DMS 273 treated with DMSO at 0.1 percent for 48 hours (cell line): Measurements from ENCODE around the gene B4GALNT2.
"Not testable (repeated sequence)": the region's sequence is repeated elsewhere in the genome, so short reads cannot be mapped to it uniquely, and the experiment has no call there.

ENCODE experiments used
- DNase-seq: peaks from one replicate; lab custom pipeline; 2025; lab: John Stamatoyannopoulos, UW

Gene B4GALNT2

DNA sequence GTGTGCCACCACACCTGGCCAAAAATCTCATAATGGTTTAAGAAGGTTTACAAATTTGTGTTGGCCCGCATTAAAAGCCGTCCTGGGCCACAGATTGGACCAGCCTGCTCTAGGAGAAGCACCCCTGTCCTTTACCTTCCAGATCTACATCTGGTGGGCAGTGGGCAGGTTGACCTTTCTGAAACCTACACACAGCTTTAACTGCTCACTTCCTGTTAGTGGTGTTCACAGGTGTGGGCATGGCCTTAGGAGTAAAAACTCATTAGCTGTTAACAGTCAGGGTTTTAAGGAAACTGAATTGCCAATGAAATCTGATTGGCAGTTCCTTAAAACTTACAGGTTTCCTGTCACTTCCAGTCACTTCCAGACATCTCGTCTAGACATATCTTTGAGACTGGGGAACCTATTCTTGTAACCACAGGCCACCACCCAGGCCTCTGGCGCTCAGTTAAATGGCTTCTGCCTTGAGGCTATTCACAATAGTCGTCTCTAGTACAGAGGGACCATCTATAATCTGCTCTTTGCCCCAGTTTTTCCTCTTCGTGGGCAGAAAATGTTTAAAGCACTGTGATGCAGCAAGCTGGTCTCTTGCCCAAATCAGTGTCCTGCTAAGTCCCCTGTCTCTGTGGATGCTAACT is 48.5 kb downstream of the B4GALNT2 start:
- DNase-seq, result no peak

DNA sequence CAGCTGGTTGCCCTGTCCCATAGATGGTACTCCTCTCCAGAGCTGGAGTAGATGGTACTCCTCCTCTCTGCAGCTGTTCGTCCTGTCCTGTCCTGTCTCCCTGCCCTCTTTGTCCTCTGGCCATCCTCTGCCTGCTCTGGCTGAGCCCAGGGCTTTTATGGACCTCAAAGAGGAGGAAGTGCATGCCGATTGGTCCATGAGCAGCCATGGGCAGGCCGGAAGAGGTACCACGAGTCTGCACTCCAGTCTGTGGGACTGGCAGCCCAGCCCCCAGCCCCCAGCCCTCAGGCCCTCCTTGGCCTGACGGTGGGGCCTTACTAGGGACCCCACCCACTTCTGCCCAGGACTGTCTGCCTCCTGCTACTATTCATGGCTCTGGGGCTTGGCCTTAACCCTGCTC is 50.8 kb downstream of the B4GALNT2 start:
- DNase-seq, result no peak

DNA sequence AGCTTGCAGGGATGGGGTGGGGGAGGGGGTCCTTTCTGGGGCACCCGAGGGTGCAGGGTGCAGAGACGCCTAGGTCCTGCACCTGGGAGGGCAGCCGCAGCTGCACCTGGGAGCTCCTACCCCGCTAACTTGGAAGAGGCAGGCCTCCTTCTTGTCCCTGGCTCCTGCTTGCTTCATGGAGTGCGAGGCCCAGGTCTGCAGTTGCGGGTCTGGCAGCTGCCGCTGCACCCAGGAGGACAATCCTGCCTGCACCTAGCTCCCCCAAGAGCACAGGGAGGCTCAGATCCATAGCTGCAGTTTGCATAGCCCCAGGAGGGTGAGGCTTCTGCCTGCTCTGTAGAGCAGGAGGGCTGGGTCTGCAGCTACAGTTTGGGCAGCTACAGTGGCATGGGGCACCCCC is 51.2 kb downstream of the B4GALNT2 start:
- DNase-seq, result no peak

DNA sequence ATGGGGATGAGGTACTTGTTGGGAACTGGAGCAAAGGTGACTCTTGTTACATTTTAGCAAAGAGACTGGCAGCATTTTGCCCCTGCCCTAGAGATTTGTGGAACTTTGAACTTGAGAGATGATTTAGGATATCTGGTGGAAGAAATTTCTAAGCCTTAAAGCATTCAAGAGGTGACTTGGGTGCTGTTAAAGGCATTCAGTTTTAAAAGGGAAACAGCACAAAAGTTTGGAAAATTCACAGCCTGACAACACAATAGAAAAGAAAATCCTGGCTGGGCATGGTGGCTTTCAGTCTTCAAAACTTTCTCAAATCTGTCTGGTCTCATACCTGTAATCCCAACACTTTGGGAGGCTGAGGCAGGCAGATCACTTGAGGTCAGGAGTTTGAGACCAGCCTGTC is 52.0 kb downstream of the B4GALNT2 start:
- not testable (repeated sequence) for DNase-seq

DNA sequence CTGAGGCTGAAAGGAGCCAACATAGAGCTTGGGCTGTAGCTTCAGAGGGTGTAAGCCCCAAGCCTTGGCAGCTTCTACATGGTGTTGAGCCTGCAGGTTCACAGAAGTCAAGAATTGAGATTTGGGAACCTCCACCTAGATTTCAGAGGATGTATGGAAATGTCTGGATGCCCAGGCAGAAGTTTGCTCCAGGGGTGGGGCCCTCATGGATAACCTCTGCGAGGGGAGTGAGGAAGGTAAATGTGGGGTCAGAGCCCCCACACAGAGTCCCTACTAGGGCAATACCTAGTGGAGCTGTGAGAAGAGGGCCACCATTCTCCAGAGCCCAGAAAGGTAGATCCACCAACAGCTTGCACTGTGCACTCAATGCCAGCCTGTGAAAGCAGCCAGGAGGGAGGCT is 52.8 kb downstream of the B4GALNT2 start:
- not testable (repeated sequence) for DNase-seq

DNA sequence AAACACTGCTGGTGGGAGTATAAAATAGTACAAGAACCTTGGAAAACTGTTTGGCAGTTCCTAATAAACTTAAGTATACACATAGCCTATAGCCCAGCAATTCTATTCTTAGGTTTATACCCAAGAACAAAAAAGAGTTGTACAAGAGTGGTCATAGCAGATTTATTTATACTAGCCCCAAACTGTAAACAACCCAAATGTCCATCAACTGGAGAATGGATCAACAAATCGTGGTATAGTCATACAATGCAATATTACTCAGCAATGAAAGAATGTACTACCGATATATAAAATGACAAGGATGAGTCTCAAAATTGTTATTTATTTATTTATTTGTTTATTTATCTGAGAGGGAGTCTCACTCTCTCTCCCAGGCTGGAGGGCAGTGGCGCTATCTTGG is 54.7 kb downstream of the B4GALNT2 start:
- no peak for DNase-seq

DNA sequence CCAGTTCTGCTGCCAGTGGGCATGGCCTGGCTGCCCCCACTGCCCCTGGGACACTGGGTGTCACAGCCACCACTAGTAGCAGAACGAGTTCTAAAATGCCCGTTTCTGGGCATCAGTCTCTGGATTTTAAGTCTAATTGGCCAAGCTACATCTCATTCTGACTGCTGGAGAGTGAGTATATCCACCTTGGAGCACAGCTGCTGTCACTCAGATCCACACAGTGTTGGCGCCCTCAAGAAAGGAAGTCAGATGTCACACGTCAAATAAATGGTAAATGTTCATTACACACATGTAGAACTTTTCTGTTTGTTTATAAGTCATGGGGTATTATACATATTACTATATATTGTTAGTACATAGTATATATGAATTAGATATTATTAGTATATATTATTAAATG is 58.4 kb downstream of the B4GALNT2 start:
- DNase-seq, result no peak

DNA sequence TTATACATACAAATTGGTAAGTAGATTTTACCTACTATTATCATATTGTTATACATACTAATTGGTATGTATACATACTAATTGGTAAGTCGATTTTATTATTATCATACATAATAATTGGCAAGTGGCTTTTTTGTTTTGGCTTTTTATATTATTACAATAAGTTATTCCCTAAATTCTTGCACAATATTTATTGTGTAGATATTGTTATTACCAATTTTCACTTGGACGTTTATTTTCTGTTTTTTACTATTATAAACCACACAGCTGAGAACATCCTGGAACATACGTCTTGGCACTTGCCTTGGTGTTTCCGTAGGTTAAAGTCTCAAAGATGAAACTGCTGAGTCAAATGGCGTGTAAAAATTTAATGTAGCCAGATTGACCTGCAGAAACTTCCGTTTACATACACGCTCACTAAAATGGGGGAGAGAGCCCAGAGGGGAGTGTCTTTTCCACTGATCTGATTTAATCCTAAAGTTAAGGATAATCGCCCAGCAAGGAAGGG is 58.9 kb downstream of the B4GALNT2 start:
- DNase-seq, result no peak

DNA sequence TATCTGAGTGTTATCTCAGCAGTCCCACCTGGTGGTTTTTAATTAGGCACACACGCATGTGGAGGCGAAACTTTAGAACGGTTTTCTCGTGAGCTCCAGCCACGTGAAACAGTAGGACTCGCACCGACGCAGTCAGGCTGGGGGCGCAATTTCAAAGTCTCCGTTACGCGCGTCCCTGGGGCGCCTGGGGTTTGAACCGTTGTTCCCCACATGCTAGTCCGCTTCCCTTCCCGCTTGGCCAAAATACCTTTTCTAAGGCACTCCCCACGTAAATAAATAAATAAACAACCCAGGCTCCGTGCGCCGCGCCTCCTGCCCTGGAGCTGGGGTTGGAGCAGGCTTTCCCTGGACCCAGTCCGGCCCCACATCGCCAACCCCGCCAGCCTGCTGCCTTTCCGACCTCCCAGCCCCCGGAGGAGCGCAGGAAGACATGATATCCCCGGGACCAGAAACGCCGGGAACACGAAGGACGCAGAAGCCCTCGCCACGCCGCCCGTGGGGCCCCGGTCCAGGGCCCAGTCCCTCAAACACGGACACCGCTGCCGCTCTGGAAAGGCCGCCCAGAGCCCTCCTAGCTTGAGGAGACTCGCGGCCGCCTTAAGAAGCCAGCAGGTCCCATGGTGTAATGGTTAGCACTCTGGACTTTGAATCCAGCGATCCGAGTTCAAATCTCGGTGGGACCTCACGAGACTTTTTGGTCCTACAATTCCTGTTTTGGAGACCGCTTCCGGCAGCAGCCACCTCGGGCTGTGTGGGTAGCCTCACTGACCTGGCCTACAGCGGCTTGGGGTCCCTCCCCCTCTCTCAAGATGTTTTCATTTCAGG is 59.6 kb downstream of the B4GALNT2 start:
- peak; percentile 89 for DNase-seq

DNA sequence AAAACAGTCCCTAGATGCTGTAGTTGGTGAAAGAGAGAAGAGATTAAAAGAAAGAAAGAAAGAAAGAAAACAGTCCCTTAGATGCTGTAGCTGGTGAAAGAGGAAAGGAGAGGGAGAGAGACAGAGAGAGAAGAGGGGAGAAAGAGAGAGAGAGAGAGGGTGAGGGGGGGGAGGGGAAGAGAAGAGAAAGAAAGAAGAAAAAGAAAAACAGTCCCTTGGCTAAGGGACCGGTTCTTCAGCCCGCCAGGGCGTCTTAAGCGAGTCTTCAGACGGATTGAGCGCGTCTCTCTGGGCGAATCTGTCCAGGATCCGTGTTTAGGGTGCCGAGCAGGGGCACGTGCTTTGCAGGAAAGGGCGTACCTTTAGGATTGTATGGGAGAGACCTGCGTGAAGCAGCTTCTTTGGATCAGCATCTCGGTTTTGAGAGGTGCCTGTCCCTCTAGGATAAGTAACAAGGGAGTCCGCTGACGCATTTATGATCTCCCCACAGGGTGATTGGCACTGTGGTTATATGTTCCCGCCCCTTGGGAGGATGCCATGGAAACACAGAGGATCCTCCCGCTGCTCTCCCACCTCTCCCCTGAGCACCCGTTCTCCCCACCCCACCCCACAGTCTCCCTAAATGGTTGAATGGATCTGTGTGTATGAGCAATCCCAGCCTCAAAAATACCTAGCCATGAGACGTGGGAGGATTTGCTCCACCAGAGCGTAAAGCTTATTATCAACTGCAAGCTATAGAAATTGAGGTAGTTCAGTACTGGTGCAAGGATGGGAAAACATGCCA is 61.1 kb downstream of the B4GALNT2 start:
- DNase-seq, result no peak

DNA sequence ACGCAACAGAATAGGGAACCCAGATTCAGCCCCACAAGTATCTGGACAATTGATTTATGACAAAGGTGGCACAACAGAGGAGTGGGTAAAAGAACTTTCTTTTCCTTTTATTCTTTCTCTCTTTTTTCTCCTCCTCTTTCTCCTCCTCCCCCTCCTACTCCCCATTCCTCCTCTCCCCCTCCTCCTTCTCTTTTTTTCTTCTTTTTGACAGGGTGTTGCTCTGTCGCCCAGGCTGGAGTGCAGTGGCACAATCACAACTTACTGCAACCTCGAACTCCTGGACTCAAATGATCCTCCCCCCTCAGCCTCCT is 61.7 kb downstream of the B4GALNT2 start:
- no peak for DNase-seq

DNA sequence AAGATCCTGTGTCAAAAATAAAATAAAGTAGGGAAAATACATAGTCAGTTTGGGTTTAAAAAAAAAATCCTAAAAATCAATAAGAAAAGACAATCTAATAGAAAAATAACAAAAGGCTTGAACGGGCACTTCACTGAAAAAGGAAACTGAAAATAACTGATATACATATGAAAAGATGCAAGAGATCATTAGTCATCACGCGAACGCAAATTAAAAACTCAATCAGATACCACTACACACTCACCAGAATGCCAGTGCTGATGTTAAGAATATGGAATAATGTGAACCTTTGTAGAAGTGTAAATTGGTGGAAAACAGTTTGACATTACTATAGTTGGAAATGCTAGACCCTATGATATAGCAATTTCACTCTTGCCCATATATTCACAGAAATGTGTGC is 63.2 kb downstream of the B4GALNT2 start:
- DNase-seq, result no peak

DNA sequence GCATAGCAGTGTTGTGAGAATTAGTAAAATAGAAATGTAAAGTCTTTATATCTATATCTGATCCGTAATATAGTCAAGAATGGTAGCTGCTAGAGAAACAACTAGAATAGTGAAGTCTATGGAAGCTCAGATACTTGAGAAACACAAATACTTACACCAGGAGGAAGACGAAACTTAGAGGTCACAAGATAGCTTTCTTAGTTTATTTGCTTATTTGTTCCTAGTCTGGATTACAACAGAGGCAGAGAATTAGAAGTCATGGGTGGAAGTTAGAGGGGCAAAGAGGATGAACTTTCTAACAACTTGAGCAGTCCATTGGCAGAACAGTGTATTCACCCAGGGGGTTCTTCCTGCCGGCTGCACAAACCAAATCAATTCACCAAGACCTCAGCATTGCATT is 64.0 kb downstream of the B4GALNT2 start:
- no peak for DNase-seq

DNA sequence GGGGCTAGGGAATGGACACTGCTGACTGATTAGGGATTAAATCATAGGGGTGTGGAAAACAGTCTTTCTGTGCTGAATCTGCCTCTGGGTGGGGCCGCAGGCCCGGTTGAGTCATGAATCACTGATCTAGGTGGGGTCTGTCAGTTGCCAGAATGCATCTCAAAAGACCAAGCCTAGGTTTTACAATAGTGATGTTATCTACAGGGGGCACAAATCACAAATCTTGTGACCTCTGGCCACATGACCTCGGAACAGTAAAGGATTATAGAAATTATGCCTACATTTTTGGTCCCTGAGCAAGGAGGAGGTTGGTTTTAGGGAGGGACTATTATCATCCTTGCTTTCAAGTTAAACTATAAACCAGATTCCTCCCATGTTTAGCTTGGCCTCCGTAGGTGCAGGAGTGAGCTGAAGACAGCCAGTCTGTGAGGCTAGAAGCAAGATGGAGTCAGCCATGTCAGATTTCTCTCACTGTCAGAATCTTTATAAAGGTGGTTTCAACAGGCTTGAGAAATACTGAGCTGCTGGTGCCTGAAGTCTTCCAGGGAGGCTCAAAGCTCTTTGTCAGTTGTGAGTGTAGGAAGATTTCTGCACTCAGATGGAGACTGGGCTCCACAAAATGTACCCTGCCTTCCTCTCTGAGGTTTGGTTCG is 64.9 kb downstream of the B4GALNT2 start:
- DNase-seq, result no peak

DNA sequence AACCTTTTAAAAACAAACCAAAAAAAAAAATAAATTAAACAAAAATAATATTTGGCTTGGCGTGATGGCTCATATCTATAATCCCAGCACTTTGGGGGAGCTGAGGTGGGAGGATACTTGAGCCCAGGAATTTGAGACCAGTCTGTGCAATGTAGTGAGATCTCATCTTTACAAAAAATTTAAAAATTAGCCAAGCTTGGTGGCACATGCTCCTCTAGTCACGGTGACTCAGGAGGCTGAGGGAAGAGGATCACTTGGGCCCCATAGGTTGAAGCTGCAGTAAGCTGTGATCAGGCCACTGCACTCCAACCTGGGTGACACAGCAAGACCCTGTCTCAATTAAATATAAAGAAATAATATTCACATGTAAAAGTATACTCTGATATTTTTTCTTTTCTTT is 65.6 kb downstream of the B4GALNT2 start:
- DNase-seq, result no peak

DNA sequence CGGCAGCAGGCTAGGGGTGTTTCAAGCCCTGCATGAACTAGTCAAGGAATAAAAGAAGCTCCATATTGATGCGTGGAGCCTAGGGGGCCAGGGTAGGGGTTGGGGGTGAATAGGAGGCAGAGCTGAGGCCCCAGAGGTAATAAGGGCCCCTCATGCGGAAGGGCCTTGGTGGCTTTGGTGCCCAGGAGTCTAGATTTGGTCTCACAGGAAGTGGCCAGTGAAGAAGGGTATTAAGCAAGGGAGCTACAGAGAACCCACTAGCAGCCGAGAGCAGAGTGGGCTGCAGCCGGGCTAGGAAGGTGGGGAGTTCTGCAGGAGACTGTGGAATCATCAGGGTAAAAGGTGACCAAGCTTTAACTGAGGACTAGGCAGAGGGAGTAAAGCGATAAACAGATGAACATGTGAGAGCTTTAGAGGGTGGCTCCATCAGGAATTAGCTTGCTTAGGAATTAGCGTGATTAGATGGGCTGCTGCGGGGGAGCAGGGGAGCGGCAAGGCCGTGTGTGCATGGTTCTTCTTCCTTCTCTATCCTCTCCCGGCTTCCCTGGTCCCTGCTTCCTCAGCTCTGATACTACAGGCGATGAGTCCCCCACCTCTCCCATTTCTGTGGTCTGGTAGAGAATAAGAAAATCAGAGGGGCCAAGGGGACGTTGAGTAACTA is 68.0 kb downstream of the B4GALNT2 start:
- no peak for DNase-seq

DNA sequence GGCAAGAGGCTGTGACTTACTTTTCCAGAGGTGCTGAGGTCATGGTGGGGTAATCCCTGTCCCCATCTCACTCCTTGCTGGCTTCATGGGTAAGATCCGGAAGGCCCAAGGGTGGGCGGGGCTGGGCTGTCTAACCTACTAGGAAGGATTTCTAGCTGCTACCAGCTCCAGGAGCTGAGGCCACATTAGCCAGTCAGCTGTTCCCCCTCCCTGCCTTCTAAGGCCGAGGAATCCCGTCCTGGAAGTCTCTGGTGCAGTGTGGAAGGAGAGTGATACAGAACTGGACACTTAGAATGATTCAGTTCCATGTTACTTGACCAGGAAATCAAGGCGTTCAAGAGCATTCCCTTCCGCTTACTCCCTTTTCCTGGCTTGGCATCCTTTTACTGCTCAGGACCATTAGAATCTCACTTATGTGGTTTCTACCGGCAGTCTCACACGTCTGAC is 68.9 kb downstream of the B4GALNT2 start:
- DNase-seq, result no peak

DNA sequence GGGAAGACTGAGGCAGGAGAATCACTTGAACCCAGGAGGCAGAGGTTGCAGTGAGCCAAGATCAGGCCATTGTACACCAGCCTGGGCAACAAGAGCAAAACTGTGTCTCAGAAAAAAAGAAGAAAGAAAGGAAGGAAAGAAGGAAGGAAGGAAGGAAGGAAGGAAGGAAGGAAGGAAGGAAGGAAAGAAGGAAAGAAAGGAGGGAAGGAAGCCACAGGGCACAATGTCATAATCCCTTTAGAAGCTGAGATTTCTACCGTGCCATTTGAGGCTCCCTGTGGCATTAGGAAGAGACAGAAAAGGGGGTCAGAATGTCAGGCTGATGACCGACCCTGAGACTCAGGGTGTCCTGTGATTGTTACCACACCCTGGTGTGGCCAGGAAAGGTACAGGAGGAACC is 71.2 kb downstream of the B4GALNT2 start:
- no peak for DNase-seq

DNA sequence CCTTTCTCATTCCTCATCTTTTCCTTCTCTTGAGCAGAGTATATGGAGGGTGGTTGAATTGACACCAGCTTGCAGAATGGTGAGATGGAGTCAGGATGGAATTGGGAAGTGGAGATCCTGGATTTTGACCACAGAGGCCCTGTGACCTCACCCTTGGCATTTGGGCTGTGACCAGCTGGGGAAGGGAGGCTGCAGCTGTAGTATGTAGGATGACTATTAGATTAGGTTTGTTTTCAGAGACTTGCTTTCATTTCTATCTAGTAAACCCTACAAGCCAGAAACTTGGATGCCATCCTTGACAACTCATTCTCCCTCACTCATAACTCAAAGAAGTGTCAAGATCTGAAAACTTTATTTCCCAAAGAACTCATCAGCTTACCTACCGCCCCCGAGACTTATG is 71.9 kb downstream of the B4GALNT2 start:
- no peak for DNase-seq

DNA sequence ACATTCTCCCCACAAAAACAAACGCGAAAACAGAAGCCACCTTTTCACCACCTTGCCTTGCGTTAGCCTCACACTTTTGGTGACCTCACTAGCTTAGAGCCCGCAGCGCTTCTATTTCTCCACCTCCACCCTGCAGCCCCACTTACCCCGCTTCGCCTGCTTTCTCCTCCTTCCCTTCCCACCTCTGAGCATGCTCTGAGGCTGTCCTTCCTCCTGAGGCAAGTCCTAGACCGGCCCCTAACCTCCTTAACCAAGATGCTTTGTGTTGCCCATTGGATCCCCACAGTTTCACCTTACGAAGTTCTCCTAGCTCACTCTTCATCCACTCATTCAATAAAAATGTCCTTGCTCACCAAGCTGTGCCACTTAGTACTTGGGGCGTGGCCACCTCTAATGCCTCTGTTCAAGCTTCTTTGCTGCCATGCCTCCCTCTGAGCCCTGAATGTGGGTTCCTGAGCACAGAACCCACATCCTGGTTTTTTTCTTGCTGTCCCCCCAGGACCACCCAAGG is 76.5 kb downstream of the B4GALNT2 start:
- no peak for DNase-seq

DNA sequence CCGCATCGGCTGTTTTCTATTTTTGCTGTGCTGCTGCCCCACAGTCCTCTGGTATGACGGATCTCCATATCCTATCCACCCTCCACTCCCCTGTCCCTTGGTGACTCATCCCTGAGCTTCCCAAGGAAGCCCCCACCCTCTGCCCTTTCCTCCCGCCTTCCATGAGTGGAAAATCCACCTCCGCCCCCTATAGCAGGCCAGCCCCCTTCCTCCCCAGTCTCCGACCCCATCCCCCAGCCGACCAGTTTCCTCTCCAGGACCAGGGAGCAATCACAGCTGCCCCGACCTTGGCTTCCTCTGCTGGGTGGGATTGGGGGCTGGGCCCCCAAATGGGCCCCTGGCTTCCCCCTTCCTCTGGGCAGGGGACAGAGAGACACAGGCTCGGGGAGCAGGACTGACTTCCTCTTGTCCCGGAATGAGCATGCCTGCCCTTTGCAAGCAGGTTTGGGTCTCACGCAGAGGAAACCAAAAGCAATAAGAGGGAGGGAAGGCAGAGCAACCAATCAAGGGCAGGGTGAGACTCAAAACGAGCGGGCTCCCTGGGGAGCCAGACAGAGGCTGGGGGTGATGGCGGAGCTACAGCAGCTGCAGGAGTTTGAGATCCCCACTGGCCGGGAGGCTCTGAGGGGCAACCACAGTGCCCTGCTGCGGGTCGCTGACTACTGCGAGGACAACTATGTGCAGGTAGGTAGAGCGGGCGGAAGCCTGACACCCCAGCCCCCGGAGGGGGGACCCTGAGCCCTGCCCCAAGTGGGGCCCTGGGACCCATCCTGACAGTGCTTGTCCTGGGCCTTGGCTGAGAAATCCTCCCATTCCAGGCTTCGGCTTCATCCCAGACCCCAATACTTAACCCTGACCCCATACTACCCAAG is 77.8 kb downstream of the B4GALNT2 start, which contains the start of the genes ABI3 and GNGT2:
ABI3 (plus strand) TSS at position 550 of the 872 bp plus-strand sequence; CDS start at position 568, 18 bp downstream.
GNGT2 (minus strand) TSS at position 417 of the 872 bp plus-strand sequence. CDS start 3,152 bp downstream, outside the sequence.
- no peak for DNase-seq
